Dermis blood vessel endothelial cell (primary cell): ENCODE data around the gene MYL9. TPM values are rescaled to one million over a fixed set of nuclear protein-coding genes. Genes with fewer than 3 reads are reported as not detected.
"Not testable (repeated sequence)": the region's sequence is repeated elsewhere in the genome, so short reads cannot be mapped to it uniquely, and the experiment has no call there.

ENCODE experiments used
- DNase-seq: peaks from one replicate; pipeline ENCODE4 v3.0.0; 2010
- total RNA-seq: library from RNA; depleted of rRNA; stranded (reverse); fragments of >200 nt; gene quantifications from 2 replicates; pipeline ENCODE4 v1.2.3, GENCODE V29; 2014

Gene MYL9
- total RNA-seq, 1 donor from 2014 or later = 3.7 TPM

- DNase-seq = no peak
These were observed 8.8 kb downstream of the MYL9 start for GRCh38 chr20:36549942-36550789.

DNA sequence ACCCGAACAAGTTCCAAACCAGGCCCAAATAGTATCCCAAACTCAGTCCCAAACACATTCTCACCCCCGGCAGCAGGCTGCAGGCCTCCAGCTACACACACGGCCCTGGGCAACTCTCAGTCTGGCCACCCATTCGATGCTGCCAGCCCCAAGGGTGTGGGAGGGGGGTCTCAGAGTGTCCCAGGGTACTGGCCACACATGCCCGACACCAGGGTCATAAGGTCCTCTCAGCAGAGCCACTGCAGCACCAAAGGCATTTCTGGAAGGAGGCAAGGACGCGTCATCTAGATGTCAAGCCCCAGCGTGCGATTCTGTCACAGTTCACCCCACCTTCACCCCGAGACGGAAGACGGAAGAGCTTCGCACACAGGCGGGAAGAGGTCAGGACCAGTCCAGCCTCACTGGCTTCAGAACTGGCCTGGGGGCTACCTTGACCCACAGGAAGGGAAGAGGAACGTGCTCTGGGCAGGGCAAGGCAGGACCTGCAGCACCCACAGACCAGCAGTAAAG is 9.5 kb downstream of the MYL9 start:
- no peak for DNase-seq

DNA sequence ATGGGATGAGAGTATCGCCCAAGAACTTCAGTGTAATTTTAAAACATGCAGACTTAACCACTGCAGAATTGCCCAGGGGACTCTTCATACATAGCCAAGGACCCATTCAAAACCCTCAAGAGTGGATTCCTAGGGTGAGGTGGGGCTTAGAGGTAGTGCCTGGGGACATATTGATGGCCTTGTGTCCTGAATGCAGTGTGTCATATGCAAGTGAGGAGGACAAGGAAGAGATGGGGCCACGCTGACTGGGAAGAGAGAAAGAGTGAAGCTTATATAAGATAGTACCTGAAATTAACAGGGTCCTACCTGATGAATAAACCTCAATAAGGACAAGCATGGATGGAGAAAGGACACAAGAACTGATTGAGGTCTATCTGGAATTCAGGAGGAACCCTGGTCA is 13.9 kb downstream of the MYL9 start:
- no peak for DNase-seq

DNA sequence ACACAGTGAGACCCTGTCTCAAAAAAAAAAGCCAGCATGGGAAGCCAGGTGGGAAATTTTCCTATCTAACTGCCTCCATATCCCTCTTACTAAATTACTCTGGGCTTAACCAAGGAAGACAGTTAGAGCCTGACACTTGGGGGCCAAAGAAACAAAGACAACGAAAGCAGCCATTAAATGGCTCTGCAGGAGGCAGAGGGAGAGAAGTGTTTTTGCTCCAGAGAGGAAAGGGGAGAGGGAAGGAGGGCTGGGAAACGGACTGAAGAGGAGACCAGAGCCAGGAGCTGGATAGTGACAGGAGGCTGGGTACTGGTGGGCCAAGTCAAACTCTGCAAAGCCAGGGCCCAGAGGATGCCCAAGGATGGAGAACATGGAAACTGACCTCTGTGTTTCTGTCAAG is 21.4 kb downstream of the MYL9 start:
- no peak for DNase-seq

- DNase-seq = no peak
These were observed 22.1 kb downstream of the MYL9 start for GRCh38 chr20:36563374-36563773.

GRCh38 chr20:36564078-36564725 is 22.9 kb downstream of the MYL9 start:
- DNase-seq = not testable (repeated sequence)

- not testable (repeated sequence) for DNase-seq
These were observed 23.4 kb downstream of the MYL9 start for GRCh38 chr20:36564726-36565121.

- no peak for DNase-seq
These were observed 24.2 kb downstream of the MYL9 start for GRCh38 chr20:36565520-36565919.

- DNase-seq = peak; percentile 46
These were observed 28.6 kb downstream of the MYL9 start for GRCh38 chr20:36569847-36570429.

- DNase-seq = no peak
These were observed 30.5 kb downstream of the MYL9 start for GRCh38 chr20:36571564-36572504.

DNA sequence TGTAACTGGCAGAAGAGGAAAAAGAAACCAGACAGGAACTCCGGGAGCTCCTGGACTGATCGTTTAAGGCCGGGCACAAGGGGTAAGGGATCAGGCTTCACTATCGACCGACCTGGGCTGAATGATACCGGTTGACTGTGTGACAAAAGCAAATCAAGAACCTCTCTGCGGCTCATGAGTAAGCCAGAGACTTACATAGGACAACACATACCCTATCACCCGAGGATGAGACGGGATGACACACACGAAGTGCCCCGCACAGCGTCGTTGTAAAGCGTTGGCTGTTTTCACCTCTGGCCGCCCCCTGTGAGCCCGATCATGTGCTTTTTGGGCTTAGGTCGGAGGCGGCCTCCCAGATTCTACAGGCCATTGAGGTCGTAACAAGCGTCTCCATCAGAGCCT is 31.4 kb downstream of the MYL9 start:
- peak; percentile 32 for DNase-seq

- peak; percentile 85 for DNase-seq
These were observed 31.9 kb downstream of the MYL9 start, which contains the start of gene TGIF2 for GRCh38 chr20:36573103-36573797. Gene TGIF2 (plus strand): TSS chr20:36573597. CDS start chr20:36578775, 5,178 bp downstream.

DNA sequence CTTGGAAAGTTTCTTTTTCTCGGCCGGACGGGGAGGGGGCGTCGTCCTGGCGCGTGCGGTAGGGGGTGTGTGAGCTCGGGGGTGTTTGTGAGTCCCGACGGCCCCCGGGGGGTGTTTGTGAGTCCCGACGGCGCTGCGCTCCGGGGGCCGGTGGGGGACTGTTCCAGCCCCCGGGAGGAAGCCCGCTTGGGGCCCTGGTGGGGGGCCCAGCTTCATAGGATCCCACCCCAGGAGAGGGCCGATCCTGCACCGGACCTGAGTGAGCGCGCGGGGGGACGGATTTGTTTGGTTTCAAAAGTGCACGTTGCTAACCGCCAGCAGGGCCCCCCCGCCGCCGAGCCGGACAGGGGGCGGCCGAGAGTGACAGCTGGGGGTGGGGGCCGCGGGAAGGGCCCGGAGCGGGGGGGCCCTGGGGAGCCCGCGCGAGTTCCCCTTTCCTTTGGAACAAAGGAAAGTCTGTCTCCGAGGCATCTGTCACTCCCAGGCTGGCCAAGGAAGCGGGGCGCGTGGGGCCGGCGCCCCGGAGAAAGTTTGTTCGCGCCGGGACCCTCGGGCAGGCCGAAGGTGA is 32.6 kb downstream of the MYL9 start:
- peak; percentile 30 for DNase-seq

DNA sequence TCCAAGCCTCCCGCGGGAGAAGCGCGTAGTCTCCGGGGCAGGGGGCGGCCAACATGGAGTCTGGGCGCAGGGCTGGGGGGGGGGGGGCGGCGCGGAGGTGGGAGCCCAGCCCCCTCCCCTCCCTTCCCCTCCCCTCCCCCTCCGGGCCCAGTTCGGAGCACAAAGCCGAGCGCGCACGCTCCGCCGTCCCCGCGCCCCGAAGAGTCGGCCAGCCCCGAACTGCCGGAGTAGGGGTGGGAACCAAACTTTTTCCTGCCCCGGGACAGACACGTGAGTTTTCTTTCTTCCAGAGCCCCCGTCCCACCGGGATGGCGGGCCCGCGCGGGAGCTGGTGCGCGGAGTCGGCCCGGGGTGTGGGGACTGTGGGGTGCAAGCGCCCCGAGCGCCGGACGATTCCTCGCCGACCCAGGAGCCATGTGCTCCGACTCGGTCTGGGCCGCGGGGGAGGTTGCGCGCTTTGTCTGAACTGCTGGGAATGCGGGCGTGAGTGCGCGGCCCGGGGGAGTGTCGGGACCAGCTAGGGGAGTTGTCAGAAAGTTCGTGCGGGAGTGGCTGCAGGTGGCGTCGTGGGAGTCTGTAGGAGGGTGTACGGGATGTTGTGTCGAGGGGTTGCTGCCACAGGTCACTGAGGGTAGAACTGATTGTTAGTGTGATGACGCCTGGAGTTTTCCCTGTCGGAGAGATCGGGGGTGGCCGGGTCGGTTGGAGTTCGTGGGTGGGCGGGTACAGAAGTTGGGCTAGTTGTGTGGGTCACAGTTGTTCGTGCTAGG is 33.2 kb downstream of the MYL9 start:
- DNase-seq = peak; percentile 63

- no peak for DNase-seq
These were observed 34.7 kb downstream of the MYL9 start for GRCh38 chr20:36576081-36576445.

GRCh38 chr20:36578356-36579041 is 37.2 kb downstream of the MYL9 start:
- DNase-seq = no peak

GRCh38 chr20:36579996-36580545 is 38.8 kb downstream of the MYL9 start:
- DNase-seq = peak; percentile 42

DNA sequence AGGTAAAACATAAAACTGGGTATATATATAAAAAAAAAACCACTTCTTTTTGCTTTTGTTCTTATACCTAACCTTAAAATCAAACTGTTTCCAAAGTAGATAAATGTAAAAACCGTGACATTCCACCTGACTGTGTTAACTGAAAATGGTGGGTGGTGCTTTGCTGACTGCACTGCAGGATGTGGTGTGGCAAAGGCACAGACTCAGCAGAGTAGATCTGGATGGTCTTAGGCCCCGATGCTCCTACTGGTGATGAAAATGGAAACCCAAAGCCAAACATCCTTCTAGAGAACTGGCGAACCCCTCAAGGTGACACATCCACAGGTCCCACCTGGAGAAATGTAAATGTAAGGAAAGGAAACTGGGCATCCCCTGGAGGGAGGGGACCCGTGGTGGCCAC is 41.0 kb downstream of the MYL9 start:
- DNase-seq = no peak

DNA sequence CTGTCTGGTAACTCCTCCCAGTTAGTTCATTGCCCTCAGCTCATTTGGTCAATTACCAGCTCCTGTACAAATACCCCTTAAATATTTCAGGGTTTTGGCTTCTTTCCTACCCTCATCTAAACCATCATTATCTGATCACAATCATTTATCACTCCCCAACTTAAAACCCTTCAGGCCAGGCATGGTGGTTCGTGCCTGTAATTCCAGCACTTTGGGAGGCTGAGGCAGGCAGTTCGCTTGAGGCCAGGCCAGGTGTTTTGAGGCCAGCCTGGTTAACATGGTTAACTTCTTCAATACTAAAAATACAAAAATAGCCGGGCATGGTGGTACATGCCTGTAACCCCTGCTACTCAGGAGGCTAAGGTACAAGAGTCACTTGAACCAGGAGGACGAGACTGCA is 41.5 kb downstream of the MYL9 start:
- DNase-seq = no peak
